ENCODE results near the gene LRRN2. TPM values are rescaled to one million over a fixed set of nuclear protein-coding genes. Genes with fewer than 3 reads are reported as not detected.

The LRRN2 gene
- total RNA-seq, 1 experiment from 2014 or later = 5.8 TPM

GRCh38 chr1:204663644-204664383 lies 21.7 kb downstream of the LRRN2 start:
- no peaks in the 10 kb centered on the region for H3K79me2 ChIP-seq (ENCODE audit: insufficient read depth, low read length)
- Mint-ChIP-seq H3K4me3 (no peak overlapping the region), H3K27ac (peak overlapping the region in 1 of 3 experiments; percentile 29; a peak in 1 of 7 replicates), H3K4me1 (peaks cover 7 to 14% of the 10 kb centered on the region in 2 experiments), H3K9me3 (no peaks in the 10 kb centered on the region), H3K27me3 (ENCODE audit: low read depth) (peaks cover 2% of the 10 kb centered on the region), H3K36me3 (ENCODE audit: insufficient read depth in 1 of 3, low read depth in 3 of 3) (no peaks in the 10 kb centered on the region)
- no peaks in the 10 kb centered on the region for H3K27me3 ChIP-seq (ENCODE audit: insufficient read depth, low read length)
- no peak overlapping the region for H3K27ac ChIP-seq (ENCODE audit: insufficient read length, low read depth, low read length)
- no peak overlapping the region for H4K5ac ChIP-seq (ENCODE audit: insufficient read length, low read depth, low read length)
- no peak overlapping the region for H2BK15ac ChIP-seq (ENCODE audit: low read depth, low read length)
- H3K23me2 ChIP-seq (ENCODE audit: insufficient read length, low read depth, low read length, poor library complexity, severe bottlenecking) = no peaks in the 10 kb centered on the region
- H3T11ph ChIP-seq (ENCODE audit: low read length) = no peak overlapping the region
- H3K79me1 ChIP-seq (ENCODE audit: insufficient read depth, low read depth, low read length, poor library complexity, severe bottlenecking) = no peaks in the 10 kb centered on the region
- H3K4me2 ChIP-seq (ENCODE audit: insufficient read depth, insufficient read length, low read length) = no peak overlapping the region
- no peak for DNase-seq
- H4K8ac ChIP-seq (replicated peaks; ENCODE audit: insufficient read length, low read depth, low read length) = no peak overlapping the region
- no peak overlapping the region for H3K56ac ChIP-seq (ENCODE audit: insufficient read length, low read depth, low read length)
- no peak overlapping the region for H2BK5ac ChIP-seq (ENCODE audit: insufficient read length, low read length)
- no peak overlapping the region for H2BK12ac ChIP-seq (ENCODE audit: insufficient read length, low read depth, low read length)
- no peak overlapping the region for H2AK5ac ChIP-seq (ENCODE audit: insufficient read length, low read length)
- H3K9me3 ChIP-seq (ENCODE audit: control insufficient read depth, low read depth, low read length) = no peaks in the 10 kb centered on the region
- H4K20me1 ChIP-seq (ENCODE audit: control insufficient read depth, insufficient read depth, insufficient read length) = no peaks in the 10 kb centered on the region
- no peak for TF ChIP-seq CTCF (conservative IDR thresholded peaks at IDR 0.05)
- no peak overlapping the region for H2BK120ac ChIP-seq (ENCODE audit: low read depth, low read length, poor library complexity, severe bottlenecking)
- H3K18ac ChIP-seq (ENCODE audit: insufficient read length, low read depth, low read length) = no peak overlapping the region
- H3K4ac ChIP-seq (ENCODE audit: low read depth, low read length) = no peak overlapping the region
- H3K14ac ChIP-seq (ENCODE audit: insufficient read depth, low read length) = no peak overlapping the region
- H4K91ac ChIP-seq (ENCODE audit: insufficient read length, low read depth, low read length) = peak overlapping the region; percentile 8
- H3K23ac ChIP-seq (ENCODE audit: insufficient read length, low read depth, low read length) = no peak overlapping the region
- no peaks in the 10 kb centered on the region for H3K4me1 ChIP-seq (ENCODE audit: insufficient read depth, low read length)
- WGBS (ENCODE audit: extremely low coverage, insufficient read length, low lambda C conversion rate) = no CpG with 5 or more reads among the region's 15 CpGs
- no peak overlapping the region for H2AFZ ChIP-seq (ENCODE audit: low read length)
- no peak overlapping the region for H3K9ac ChIP-seq (ENCODE audit: extremely low read depth, insufficient read length, low read length)
- no peak overlapping the region for H2BK20ac ChIP-seq (ENCODE audit: low read depth, low read length, poor library complexity, severe bottlenecking)
